Heart left ventricle (tissue), 13 donors: ENCODE data around the gene CANT1.

Source experiments
- POLR2A ChIP-seq, 2 donors: fragments of 450-650 bp; IDR thresholded peaks; one replicate each; pipeline ENCODE4 v1.6.1; 2017; ENCODE audit warnings: antibody characterized with exemption in 2 of 2, mild to moderate bottlenecking in 2 of 2, moderate library complexity in 2 of 2
- TF ChIP-seq, protein P1 (sequence below), 12 donors: fragments of 200-600 bp; sonication (generic) in 4 of 12; IDR thresholded peaks; one replicate each; pipeline versions ENCODE4 v1.5.0 to v1.8.0; 2018 to 2022; ENCODE audit warnings: antibody characterized with exemption in 12 of 12, mild to moderate bottlenecking in 5 of 12
- donor health status: ischemic (EF 13 %, LVEDD 7.1; RV severe dilation, severe dysfunction).
- donor health status: DM: no; HTN: yes; CAD: no.
- donor health status: DM: no; HTN: no; CAD: no.
- donor health status: ischemic (EF 25% LVEDD 6.9; RV normal size, moderate dysfunction).
- donor health status: ischemic (EF 25% LVEDD 5.7; RV mildly dilated, moderate dysfunction).
- donor health status: ischemic (EF 35%, LVEDD 5.7; RV mildly dilated, moderate dysfunction).
- donor health status: nonischemic (EF 11% LVEDD 7.7; RV severe dilation, severe dysfunction).
- donor health status: DM: yes; HTN: yes; CAD: no.
- donor health status: PGD.
- donor health status: ischemic (EF 29% LVEDD 5.4; RV normal size, mild dysfunction).
- donor health status: nonischemic (EF 23%, LVEDD 6.1; RV moderate dilation, normal function).

GRCh38 chr17:78967782-78968362 is 41.7 kb downstream of the CANT1 start:
- TF ChIP-seq, protein P1, sequence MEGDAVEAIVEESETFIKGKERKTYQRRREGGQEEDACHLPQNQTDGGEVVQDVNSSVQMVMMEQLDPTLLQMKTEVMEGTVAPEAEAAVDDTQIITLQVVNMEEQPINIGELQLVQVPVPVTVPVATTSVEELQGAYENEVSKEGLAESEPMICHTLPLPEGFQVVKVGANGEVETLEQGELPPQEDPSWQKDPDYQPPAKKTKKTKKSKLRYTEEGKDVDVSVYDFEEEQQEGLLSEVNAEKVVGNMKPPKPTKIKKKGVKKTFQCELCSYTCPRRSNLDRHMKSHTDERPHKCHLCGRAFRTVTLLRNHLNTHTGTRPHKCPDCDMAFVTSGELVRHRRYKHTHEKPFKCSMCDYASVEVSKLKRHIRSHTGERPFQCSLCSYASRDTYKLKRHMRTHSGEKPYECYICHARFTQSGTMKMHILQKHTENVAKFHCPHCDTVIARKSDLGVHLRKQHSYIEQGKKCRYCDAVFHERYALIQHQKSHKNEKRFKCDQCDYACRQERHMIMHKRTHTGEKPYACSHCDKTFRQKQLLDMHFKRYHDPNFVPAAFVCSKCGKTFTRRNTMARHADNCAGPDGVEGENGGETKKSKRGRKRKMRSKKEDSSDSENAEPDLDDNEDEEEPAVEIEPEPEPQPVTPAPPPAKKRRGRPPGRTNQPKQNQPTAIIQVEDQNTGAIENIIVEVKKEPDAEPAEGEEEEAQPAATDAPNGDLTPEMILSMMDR (IDR thresholded peaks at IDR 0.05), result no peak
- no peak for TF ChIP-seq POLR2A (IDR thresholded peaks at IDR 0.05)
